ELF-1 (cell line): Measurements from ENCODE around the gene EFTUD2.
"Not testable (repeated sequence)": the region's sequence is repeated elsewhere in the genome, so short reads cannot be mapped to it uniquely, and the experiment has no call there.

Experiments
- DNase-seq: peaks from one replicate; pipeline ENCODE4 v3.0.0-alpha.2; 2016; ENCODE audit warnings: low read depth, low spot score

EFTUD2 gene

DNA sequence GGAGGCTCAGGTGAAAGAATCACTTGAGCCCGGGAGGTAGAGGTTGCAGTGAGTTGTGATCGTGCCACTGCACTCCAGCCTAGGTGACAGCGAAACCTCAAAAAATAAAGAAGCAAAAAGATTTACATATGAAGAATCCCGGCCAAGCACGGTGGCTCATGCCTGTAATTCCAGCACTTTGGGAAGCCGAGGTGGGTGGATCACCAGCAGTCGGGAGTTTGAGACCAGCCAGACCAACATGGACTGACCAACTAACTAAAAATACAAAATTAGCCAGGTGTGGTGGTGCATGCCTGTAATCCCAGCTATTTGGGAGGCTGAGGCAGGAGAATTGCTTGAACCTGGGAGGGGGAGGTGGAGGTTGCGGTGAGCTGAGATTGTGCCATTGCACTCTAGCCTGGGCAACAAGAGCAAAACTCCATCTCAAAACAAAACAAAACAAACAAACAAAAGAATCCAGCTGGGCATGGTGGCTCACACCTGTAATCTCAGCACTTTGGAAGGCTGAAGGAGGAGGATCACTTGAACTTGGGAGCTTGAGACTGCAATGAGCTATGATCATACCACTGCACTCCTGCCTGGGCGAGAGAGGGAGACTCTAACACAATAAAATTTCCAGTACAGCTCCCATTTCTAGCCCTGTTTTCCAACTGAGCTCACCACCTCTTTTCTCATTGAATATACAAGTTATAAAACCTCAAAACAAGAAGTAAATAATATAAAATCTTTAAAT, 90.4 kb downstream of the EFTUD2 start:
- DNase-seq = not testable (repeated sequence)

DNA sequence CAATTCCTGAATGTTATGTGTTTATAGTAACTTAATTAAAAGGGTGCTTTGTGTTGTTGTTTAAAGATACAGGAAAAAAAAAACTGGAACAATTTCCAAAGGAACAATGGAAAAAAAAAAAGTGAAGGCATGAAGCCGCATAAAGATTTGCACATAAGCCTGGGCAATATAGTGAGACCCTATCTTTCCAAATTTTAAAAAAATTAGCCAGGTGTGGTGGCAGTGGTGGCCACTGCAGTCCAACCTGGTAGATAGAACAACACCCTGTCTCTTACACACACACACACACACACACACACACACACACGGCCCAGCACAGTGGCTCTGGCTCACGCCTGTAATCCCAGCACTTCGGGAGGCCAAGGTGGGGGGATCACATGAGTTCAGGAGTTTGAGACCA, 91.1 kb downstream of the EFTUD2 start:
- DNase-seq = no peak

DNA sequence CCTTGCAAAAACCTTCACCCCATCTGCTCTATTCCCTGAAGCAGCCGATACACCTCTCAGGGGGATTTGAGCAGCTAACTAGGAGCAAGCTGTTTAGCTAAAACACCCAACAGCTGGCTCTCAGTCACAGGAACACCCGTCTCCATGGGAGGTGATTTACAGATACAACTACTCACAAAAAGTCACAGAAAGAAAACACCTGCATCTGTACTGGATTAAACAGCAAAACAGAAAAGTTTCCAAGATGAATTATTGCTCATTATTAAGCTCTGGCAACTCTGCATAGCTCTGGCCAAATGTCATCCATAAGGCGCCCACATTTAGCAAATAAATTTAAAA, 91.5 kb downstream of the EFTUD2 start:
- DNase-seq = no peak

DNA sequence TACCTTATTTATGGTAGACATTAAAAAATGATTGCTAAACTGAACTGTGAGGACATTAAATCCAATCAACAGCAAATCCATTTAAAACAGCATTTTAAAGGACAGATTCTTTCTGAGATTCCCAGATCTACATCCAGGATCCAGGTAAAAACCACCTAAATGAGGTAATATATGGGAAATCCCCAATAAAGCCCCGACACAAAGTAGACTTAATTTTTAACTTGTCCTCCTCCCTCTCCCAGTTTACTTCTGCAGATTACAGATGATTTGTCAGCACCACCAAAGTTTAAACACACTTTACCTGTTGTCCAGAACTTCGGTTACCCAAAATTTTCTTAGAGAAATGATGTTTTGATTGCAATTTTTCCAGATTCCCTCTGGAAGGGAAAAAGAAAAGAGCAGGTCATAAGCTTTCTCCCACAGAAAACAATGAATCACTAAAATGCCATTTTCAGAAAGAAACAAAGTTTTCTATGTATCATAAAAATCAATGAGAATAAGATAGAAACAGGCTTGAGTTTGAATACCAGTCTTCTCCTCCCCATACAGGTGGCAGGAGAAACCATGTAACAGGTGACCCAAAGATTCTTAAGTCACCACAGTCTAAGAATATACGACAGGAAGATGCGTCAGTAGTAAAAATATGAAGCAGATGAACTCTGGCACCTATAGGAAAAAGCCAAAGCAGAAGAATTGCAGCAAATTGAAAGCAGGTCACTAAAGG, 92.0 kb downstream of the EFTUD2 start:
- DNase-seq = no peak

DNA sequence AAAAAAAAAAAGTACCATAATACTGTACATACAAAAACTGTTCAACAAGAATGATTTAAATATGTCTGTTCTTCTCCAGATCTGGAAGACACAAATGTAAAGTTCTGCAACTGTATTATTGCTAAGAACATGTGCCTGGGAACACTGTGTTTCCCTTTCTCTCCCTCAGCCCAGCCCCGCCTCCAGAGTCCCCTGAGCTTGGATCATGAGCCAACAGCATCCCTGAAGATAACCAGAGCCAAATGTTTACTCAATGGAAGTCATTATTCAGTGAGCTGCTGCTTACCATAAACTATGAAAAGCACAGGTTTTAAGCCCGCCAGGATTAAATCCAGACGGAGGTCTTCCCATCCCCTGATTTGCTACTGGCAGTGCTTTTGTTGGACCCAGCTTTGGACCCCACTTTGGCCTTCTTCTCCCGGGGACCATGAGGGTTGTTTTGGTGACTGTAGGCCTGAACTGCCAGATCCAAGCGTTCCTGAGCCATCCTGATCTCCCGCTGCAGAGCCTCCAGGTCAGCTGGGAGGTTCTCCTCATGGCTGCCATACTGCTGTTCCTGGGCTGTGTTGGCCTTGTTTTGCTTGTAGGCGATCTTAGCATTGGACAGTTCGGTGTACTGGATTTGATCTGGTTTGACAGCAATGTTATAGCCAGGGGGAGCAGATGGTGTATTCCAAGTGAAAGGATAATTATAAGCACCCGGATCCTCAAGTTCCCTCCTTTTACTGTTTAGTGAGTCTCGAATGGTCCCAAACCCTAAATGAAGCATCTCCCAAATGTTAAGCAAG, 94.7 kb downstream of the EFTUD2 start:
- DNase-seq = no peak

DNA sequence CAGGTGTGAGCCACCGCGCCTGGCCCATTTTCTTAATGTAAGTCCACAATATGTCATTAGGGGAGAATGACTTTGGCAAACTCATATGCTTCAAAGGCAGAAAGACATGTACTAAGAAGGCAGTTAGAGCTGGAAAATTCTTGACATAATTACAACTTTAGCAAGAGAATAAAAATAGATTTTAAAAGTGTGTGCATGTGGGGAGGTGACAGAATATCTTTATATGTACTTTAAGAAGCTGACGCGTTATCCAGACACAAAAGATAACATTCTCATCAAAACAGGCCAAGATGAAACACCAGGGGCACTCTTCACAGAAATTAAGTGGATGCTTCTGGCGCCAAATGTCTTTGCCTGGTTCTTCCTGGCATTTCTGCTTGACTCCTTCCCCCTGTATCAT, 97.4 kb downstream of the EFTUD2 start:
- DNase-seq = no peak
